Measurements from ENCODE around the gene TSPAN5.

TSPAN5 gene

GRCh38 chr4:98485816-98486345 lies 172.5 kb downstream of the TSPAN5 start:
- DNase-seq (ENCODE audit: extremely low read depth, insufficient read length), result no peak
- Histone ChIP-seq H3K27me3 (replicated peaks; ENCODE audit: control insufficient read depth, insufficient read depth, low read length) (no peaks in the 10 kb centered on the region), H3K36me3 (ENCODE audit: control insufficient read depth, insufficient read depth, low read length) (no peaks in the 10 kb centered on the region), H3K4me3 (replicated peaks; ENCODE audit: low read depth, low read length) (no peak overlapping the region)
- no peak for TF ChIP-seq CTCF (IDR thresholded peaks at IDR 0.05; ENCODE audit: insufficient read depth, low read length, poor library complexity, severe bottlenecking)

GRCh38 chr4:98484031-98484430 lies 174.4 kb downstream of the TSPAN5 start:
- no peak for DNase-seq (ENCODE audit: extremely low read depth, insufficient read length)
- no peaks in the 10 kb centered on the region for H3K27me3 ChIP-seq (replicated peaks; ENCODE audit: control insufficient read depth, insufficient read depth, low read length)
- no peak for TF ChIP-seq CTCF (IDR thresholded peaks at IDR 0.05; ENCODE audit: insufficient read depth, low read length, poor library complexity, severe bottlenecking)

DNA sequence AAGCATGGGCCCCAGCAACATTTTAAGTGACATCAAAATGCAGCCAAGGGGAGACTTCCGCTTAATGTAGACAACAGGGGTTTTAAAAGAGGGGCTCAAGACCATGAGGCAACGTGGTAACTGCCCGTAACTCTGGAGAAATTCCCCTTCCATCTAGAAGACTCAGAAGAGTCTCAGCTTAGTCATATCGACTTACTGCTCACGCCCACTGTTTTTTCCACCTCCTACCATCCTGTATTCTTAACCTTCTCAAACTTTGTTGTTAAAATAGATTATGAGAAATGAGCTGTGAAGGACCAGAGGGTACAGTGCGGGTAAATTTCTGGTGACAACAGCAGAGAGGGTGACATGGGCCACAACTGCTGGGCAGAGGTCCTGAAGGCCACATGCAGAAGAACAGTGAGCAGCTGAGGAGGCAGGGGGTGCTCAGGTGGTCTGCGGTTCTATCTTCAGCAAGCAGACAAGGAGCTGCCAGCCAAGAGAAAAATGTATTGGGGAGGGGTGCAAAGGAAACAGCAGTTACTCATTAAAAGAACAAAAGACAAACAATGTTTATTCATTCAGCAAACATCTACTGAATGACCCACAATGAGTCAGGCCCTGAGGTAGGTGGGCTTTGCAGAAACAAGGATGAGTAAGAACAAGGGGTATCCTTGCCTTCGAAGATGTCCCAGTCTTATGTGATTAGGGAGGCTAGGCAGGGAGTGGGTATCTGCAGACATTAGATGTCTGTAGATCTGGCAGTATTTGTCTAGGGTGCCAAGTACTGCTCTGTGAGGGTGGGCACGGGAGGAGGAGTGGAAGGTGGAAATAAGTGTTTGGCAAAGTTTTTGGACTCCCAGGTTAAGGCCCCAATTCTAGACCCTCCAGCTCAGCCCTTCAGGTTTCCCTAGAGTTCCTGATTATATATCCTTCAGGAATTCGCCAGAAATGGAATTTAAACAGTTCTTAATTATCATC lies 175.3 kb downstream of the TSPAN5 start:
- TF ChIP-seq CTCF (IDR thresholded peaks at IDR 0.05; ENCODE audit: insufficient read depth, low read length, poor library complexity, severe bottlenecking), result no peak
- H3K36me3 ChIP-seq (ENCODE audit: control insufficient read depth, insufficient read depth, low read length), result no peaks in the 10 kb centered on the region

More at GRCh38 chr4:98484031-98484430, 174.4 kb downstream of the TSPAN5 start:
- H3K4me3 ChIP-seq (replicated peaks; ENCODE audit: low read depth, low read length), result no peak overlapping the region
- no peaks in the 10 kb centered on the region for H3K36me3 ChIP-seq (ENCODE audit: control insufficient read depth, insufficient read depth, low read length)

DNA sequence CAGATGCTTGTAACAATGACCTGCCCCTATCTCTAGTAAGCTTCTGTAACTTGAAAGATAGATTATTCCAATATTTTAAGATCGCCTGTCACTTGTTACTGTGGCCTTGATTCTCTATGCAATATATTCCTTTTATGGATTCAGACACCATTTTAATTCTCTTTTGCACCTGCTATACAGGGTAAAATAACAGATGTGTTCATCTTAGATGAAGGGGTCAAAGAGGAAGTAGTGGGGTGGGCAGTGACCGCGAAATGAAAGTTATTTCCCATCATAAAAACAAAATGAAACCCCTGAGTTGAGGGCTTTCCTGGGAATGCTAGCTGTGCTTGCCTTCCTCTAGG lies 175.9 kb downstream of the TSPAN5 start:
- TF ChIP-seq CTCF (IDR thresholded peaks at IDR 0.05; ENCODE audit: insufficient read depth, low read length, poor library complexity, severe bottlenecking), result no peak
- no peak for DNase-seq (ENCODE audit: extremely low read depth, insufficient read length)
- Histone ChIP-seq H3K27me3 (replicated peaks; ENCODE audit: control insufficient read depth, insufficient read depth, low read length) (no peaks in the 10 kb centered on the region), H3K4me3 (replicated peaks; ENCODE audit: low read depth, low read length) (no peak overlapping the region), H3K36me3 (ENCODE audit: control insufficient read depth, insufficient read depth, low read length) (no peaks in the 10 kb centered on the region)

More for the DNA sequence above, 175.3 kb downstream of the TSPAN5 start:
- DNase-seq (ENCODE audit: extremely low read depth, insufficient read length), result peak; percentile 57
- H3K4me3 ChIP-seq (replicated peaks; ENCODE audit: low read depth, low read length), result no peak overlapping the region
- H3K27me3 ChIP-seq (replicated peaks; ENCODE audit: control insufficient read depth, insufficient read depth, low read length), result no peaks in the 10 kb centered on the region

DNA sequence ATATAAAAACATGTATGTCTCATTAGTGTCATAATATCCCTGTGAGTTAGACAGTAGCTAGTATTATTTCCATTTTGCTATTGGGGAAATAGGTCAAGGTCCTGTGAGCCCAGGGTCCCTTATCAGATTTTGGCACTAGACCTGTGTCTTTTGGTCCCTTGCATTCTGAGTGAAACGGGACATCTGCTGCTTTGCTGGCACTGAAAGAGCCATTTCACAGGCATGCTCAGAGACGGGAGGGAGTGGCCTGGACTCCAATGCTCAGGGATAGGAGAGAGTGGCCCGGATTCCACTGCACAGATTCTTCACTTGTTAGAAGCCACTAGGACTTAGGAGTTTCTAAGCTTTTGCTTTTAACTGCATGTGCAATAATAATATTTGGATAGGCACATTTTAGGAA lies 177.2 kb downstream of the TSPAN5 start:
- no peak for TF ChIP-seq CTCF (IDR thresholded peaks at IDR 0.05; ENCODE audit: insufficient read depth, low read length, poor library complexity, severe bottlenecking)
- no peaks in the 10 kb centered on the region for H3K36me3 ChIP-seq (ENCODE audit: control insufficient read depth, insufficient read depth, low read length)
- no peak for DNase-seq (ENCODE audit: extremely low read depth, insufficient read length)
- no peaks in the 10 kb centered on the region for H3K27me3 ChIP-seq (replicated peaks; ENCODE audit: control insufficient read depth, insufficient read depth, low read length)
- no peak overlapping the region for H3K4me3 ChIP-seq (replicated peaks; ENCODE audit: low read depth, low read length)

Measured in GM06990 (cell line).